WTC11 (cell line): ENCODE measurements around the gene PTPRN2. TPM values are rescaled to one million over a fixed set of nuclear protein-coding genes. Genes with fewer than 3 reads are reported as not detected.

Experiments used
- ATAC-seq: fragments of 200-7000 bp; cut with Tn5 transposase; 2 replicates; pipeline ENCODE4 v1.10.0; 2021; ENCODE audit warnings: mild to moderate bottlenecking, moderate library complexity
- CTCF ChIA-PET: fragments of 300-600 bp; sonication (Branson Sonifier 250); formaldehyde crosslinking; loops from one replicate; lab custom pipeline; 2021; ENCODE audit warnings: antibody characterized with exemption; lab: Charles Lee
- POLR2A ChIA-PET: fragments of 350-600 bp; sonication (Branson Sonifier 250); formaldehyde crosslinking; loops from one replicate; lab custom pipeline; 2021; ENCODE audit warnings: antibody characterized with exemption; lab: Charles Lee
- DNase-seq: peaks from one replicate; pipeline ENCODE4 v3.0.0; 2021; ENCODE audit warnings: low spot score
- H3K27ac Mint-ChIP-seq: 2 replicates; pipeline ENCODE4 v1.8.0; 2021; ENCODE audit warnings: mixed read lengths
- H3K27me3 Mint-ChIP-seq: 2 replicates; pipeline ENCODE4 v1.8.0; 2021; ENCODE audit warnings: low read depth, mild to moderate bottlenecking, moderate library complexity, mixed read lengths
- H3K36me3 Mint-ChIP-seq: 2 replicates; pipeline ENCODE4 v1.8.0; 2021; ENCODE audit warnings: mixed read lengths
- H3K4me1 Mint-ChIP-seq: 2 replicates; pipeline ENCODE4 v1.8.0; 2022; ENCODE audit warnings: mixed read lengths
- H3K4me3 Mint-ChIP-seq: 2 replicates; pipeline ENCODE4 v1.8.0; 2021; ENCODE audit warnings: mild to moderate bottlenecking, moderate library complexity, mixed read lengths
- H3K9me3 Mint-ChIP-seq: 2 replicates; pipeline ENCODE4 v1.8.0; 2021; ENCODE audit warnings: mixed read lengths
- ARID4B ChIP-seq: sonication (generic); formaldehyde crosslinking; IDR thresholded peaks from 2 replicates; pipeline ENCODE4 v1.8.0; 2023; ENCODE audit warnings: missing genetic modification reagents, mild to moderate bottlenecking, borderline replicate concordance
- CREB1 ChIP-seq: sonication (generic); formaldehyde crosslinking; IDR thresholded peaks from 2 replicates; pipeline ENCODE4 v1.8.0; 2023; ENCODE audit warnings: mild to moderate bottlenecking, missing genetic modification reagents
- E2F1 ChIP-seq: sonication (generic); formaldehyde crosslinking; IDR thresholded peaks from 2 replicates; pipeline ENCODE4 v1.8.0; 2022; ENCODE audit warnings: mild to moderate bottlenecking, missing genetic modification reagents
- E2F5 ChIP-seq: sonication (generic); formaldehyde crosslinking; IDR thresholded peaks from 2 replicates; pipeline ENCODE4 v1.8.1; 2022; ENCODE audit warnings: mild to moderate bottlenecking, moderate library complexity, missing genetic modification reagents
- FOXP4 ChIP-seq: sonication (generic); formaldehyde crosslinking; IDR thresholded peaks from 2 replicates; pipeline ENCODE4 v1.8.0; 2022; ENCODE audit warnings: mild to moderate bottlenecking, missing genetic modification reagents
- GRHL2 ChIP-seq: fragments of 250-450 bp; sonication (Bioruptor Pico); IDR thresholded peaks from 2 replicates; pipeline ENCODE4 v1.8.0; 2022; ENCODE audit warnings: mild to moderate bottlenecking, moderate library complexity; ENCODE audit not compliant: insufficient replicate concordance, severe bottlenecking
- GTF2I ChIP-seq: fragments of 250-450 bp; sonication (Bioruptor Pico); conservative IDR thresholded peaks from 2 replicates; pipeline ENCODE4 v1.4.0; 2021; ENCODE audit warnings: mild to moderate bottlenecking
- JAZF1 ChIP-seq: fragments of 250-450 bp; sonication (Bioruptor Pico); IDR thresholded peaks from 2 replicates; pipeline ENCODE4 v1.9.0; 2021; ENCODE audit warnings: moderate library complexity, mild to moderate bottlenecking, inconsistent platforms
- MYBL2 ChIP-seq: sonication (generic); formaldehyde crosslinking; IDR thresholded peaks from 2 replicates; pipeline ENCODE4 v1.8.1; 2023; ENCODE audit warnings: mild to moderate bottlenecking, moderate library complexity, missing genetic modification reagents
- NFE2L1 ChIP-seq: sonication (generic); formaldehyde crosslinking; IDR thresholded peaks from 2 replicates; pipeline ENCODE4 v1.8.1; 2023; ENCODE audit warnings: missing genetic modification reagents
- NR2C2 ChIP-seq: sonication (generic); formaldehyde crosslinking; IDR thresholded peaks from 2 replicates; pipeline ENCODE4 v1.8.0; 2022; ENCODE audit warnings: mild to moderate bottlenecking, missing genetic modification reagents
- SMAD3 ChIP-seq: sonication (generic); formaldehyde crosslinking; IDR thresholded peaks from 2 replicates; pipeline ENCODE4 v1.8.0; 2022; ENCODE audit warnings: missing genetic modification reagents, mild to moderate bottlenecking, borderline replicate concordance
- TEAD1 ChIP-seq: sonication (generic); formaldehyde crosslinking; IDR thresholded peaks from 2 replicates; pipeline ENCODE4 v1.8.0; 2022; ENCODE audit warnings: mild to moderate bottlenecking, missing genetic modification reagents
- ZNF232 ChIP-seq: sonication (generic); formaldehyde crosslinking; IDR thresholded peaks from 2 replicates; pipeline ENCODE4 v1.8.0; 2022; ENCODE audit warnings: mild to moderate bottlenecking, missing genetic modification reagents
- ZNF396 ChIP-seq: fragments of 250-450 bp; sonication (Bioruptor Pico); IDR thresholded peaks from 2 replicates; pipeline ENCODE4 v1.8.0; 2021; ENCODE audit warnings: mild to moderate bottlenecking, moderate library complexity, borderline replicate concordance
- ZNF416 ChIP-seq: fragments of 250-450 bp; sonication (Bioruptor Pico); IDR thresholded peaks from 2 replicates; pipeline ENCODE4 v1.9.0; 2021; ENCODE audit warnings: mild to moderate bottlenecking, inconsistent platforms
- total RNA-seq: library from RNA; stranded (reverse); gene quantifications from 3 replicates; pipeline ENCODE4 v1.2.3, GENCODE V29; 2021
- TF ChIP-seq, protein P1 (sequence below): fragments of 250-450 bp; sonication (Bioruptor Pico); IDR thresholded peaks from 2 replicates; pipeline ENCODE4 v1.8.0; 2021; ENCODE audit warnings: mild to moderate bottlenecking
- TF ChIP-seq, protein P2 (sequence below): sonication (generic); formaldehyde crosslinking; IDR thresholded peaks from 2 replicates; pipeline ENCODE4 v1.8.1; 2022; ENCODE audit warnings: low read depth, missing genetic modification reagents, borderline replicate concordance
- TF ChIP-seq, protein P3 (sequence below): sonication (generic); formaldehyde crosslinking; IDR thresholded peaks from 2 replicates; pipeline ENCODE4 v1.8.1; 2022; ENCODE audit warnings: missing genetic modification reagents, borderline replicate concordance
- TF ChIP-seq, protein P4 (sequence below): sonication (generic); formaldehyde crosslinking; IDR thresholded peaks from 2 replicates; pipeline ENCODE4 v1.8.0; 2023; ENCODE audit warnings: missing genetic modification reagents

Gene PTPRN2
- total RNA-seq, 1 experiment from 2014 or later = 4.7 TPM

GRCh38 chr7:158546626-158547025 is 41.0 kb downstream of the PTPRN2 start:
- peaks cover 22% of the 10 kb centered on the region for H3K4me1 Mint-ChIP-seq
- H3K4me3 Mint-ChIP-seq = no peak overlapping the region
- peaks cover 4% of the 10 kb centered on the region; the same call in 1 of the 2 replicates for H3K27me3 Mint-ChIP-seq
- DNase-seq (no peak), ATAC-seq (no peak)
- CTCF ChIA-PET = no interaction called here
- no peak overlapping the region for H3K27ac Mint-ChIP-seq
- H3K9me3 Mint-ChIP-seq = no peaks in the 10 kb centered on the region
- no peaks in the 10 kb centered on the region for H3K36me3 Mint-ChIP-seq
- POLR2A ChIA-PET = interaction anchor here (0.5 kb wide), 1 partner anchor 12 kb away, joined by 3 read pairs; no protein-coding TSS in a partner anchor
- TF ChIP-seq MYBL2 (CRISPR knock-in tag) = no peak
- TF ChIP-seq ZNF232 (CRISPR knock-in tag) = no peak
- no peak for TF ChIP-seq NFE2L1 (CRISPR knock-in tag)
- no peak for TF ChIP-seq CREB1
- TF ChIP-seq, protein P1, sequence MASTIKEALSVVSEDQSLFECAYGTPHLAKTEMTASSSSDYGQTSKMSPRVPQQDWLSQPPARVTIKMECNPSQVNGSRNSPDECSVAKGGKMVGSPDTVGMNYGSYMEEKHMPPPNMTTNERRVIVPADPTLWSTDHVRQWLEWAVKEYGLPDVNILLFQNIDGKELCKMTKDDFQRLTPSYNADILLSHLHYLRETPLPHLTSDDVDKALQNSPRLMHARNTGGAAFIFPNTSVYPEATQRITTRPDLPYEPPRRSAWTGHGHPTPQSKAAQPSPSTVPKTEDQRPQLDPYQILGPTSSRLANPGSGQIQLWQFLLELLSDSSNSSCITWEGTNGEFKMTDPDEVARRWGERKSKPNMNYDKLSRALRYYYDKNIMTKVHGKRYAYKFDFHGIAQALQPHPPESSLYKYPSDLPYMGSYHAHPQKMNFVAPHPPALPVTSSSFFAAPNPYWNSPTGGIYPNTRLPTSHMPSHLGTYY (CRISPR knock-in tag) = no peak

GRCh38 chr7:158546214-158546613 is 41.4 kb downstream of the PTPRN2 start:
- no peak for DNase-seq
- Mint-ChIP-seq H3K4me3 (no peak overlapping the region), H3K27me3 (peaks cover 4% of the 10 kb centered on the region; the same call in 1 of the 2 replicates), H3K4me1 (peaks cover 26% of the 10 kb centered on the region), H3K9me3 (no peaks in the 10 kb centered on the region), H3K36me3 (no peaks in the 10 kb centered on the region), H3K27ac (no peak overlapping the region)
- POLR2A ChIA-PET = no interaction called here
- TF ChIP-seq SMAD3 (CRISPR knock-in tag) = no peak
- TF ChIP-seq GRHL2 (CRISPR knock-in tag) = no peak
- no peak for TF ChIP-seq ZNF416 (CRISPR knock-in tag)
- TF ChIP-seq ZNF396 (CRISPR knock-in tag) = no peak
- TF ChIP-seq, protein P2, sequence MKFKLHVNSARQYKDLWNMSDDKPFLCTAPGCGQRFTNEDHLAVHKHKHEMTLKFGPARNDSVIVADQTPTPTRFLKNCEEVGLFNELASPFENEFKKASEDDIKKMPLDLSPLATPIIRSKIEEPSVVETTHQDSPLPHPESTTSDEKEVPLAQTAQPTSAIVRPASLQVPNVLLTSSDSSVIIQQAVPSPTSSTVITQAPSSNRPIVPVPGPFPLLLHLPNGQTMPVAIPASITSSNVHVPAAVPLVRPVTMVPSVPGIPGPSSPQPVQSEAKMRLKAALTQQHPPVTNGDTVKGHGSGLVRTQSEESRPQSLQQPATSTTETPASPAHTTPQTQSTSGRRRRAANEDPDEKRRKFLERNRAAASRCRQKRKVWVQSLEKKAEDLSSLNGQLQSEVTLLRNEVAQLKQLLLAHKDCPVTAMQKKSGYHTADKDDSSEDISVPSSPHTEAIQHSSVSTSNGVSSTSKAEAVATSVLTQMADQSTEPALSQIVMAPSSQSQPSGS (CRISPR knock-in tag) = no peak
- TF ChIP-seq MYBL2 (CRISPR knock-in tag) = no peak
- TF ChIP-seq ARID4B (CRISPR knock-in tag) = no peak
- TF ChIP-seq GTF2I = no peak
- no peak for TF ChIP-seq E2F5 (CRISPR knock-in tag)
- TF ChIP-seq, protein P3, sequence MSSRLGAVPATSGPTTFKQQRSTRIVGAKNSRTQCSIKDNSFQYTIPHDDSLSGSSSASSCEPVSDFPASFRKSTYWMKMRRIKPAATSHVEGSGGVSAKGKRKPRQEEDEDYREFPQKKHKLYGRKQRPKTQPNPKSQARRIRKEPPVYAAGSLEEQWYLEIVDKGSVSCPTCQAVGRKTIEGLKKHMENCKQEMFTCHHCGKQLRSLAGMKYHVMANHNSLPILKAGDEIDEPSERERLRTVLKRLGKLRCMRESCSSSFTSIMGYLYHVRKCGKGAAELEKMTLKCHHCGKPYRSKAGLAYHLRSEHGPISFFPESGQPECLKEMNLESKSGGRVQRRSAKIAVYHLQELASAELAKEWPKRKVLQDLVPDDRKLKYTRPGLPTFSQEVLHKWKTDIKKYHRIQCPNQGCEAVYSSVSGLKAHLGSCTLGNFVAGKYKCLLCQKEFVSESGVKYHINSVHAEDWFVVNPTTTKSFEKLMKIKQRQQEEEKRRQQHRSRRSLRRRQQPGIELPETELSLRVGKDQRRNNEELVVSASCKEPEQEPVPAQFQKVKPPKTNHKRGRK (CRISPR knock-in tag) = no peak
- TF ChIP-seq TEAD1 (CRISPR knock-in tag) = no peak
- TF ChIP-seq E2F1 (CRISPR knock-in tag) = no peak
- TF ChIP-seq ZNF232 (CRISPR knock-in tag) = no peak
- TF ChIP-seq, protein P4, sequence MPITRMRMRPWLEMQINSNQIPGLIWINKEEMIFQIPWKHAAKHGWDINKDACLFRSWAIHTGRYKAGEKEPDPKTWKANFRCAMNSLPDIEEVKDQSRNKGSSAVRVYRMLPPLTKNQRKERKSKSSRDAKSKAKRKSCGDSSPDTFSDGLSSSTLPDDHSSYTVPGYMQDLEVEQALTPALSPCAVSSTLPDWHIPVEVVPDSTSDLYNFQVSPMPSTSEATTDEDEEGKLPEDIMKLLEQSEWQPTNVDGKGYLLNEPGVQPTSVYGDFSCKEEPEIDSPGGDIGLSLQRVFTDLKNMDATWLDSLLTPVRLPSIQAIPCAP (CRISPR knock-in tag) = no peak
- TF ChIP-seq JAZF1 (CRISPR knock-in tag) = no peak
- TF ChIP-seq FOXP4 = no peak
- TF ChIP-seq NR2C2 (CRISPR knock-in tag) = no peak
- CTCF ChIA-PET = no interaction called here
- ATAC-seq = no peak
